ENCODE results near the gene ELAVL1.

The ELAVL1 gene

DNA sequence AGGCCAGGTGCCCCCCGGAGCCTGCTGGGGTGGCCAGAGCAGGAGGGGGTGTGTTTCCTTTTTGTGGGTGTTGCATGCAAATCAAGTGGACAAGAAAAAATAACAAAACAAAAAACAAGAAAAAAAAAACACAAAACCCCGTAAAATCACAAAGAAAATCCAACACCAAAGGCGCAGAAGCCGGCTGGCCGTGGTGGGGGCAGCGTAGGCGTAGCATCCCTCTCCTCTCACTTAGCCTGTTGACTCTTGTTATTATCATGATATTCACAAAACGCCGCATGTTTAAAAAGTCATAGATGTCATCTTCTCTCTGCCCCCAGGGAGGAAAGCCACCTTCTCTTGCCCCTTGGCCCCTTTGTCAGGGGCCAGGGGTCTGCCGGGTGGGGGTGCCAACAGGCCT is 91.8 kb downstream of the ELAVL1 start:
- no peak overlapping the region for H2AFZ ChIP-seq (ENCODE audit: low read length, unreplicated experiment)
- H3K4me3 ChIP-seq (ENCODE audit: low read depth, low read length), result no peak overlapping the region
- H3K27ac ChIP-seq (ENCODE audit: low read depth, low read length), result no peak overlapping the region
- no peaks in the 10 kb centered on the region for H3K36me3 ChIP-seq (ENCODE audit: insufficient read depth, low read length)
- no peaks in the 10 kb centered on the region for H3K79me2 ChIP-seq (ENCODE audit: control insufficient read depth, insufficient read depth, low read length, unreplicated experiment)
- H3K4me1 ChIP-seq (ENCODE audit: control insufficient read depth, insufficient read depth, low read length, unreplicated experiment), result no peaks in the 10 kb centered on the region
- H3K27me3 ChIP-seq (ENCODE audit: insufficient read depth, low read length), result no peaks in the 10 kb centered on the region

DNA sequence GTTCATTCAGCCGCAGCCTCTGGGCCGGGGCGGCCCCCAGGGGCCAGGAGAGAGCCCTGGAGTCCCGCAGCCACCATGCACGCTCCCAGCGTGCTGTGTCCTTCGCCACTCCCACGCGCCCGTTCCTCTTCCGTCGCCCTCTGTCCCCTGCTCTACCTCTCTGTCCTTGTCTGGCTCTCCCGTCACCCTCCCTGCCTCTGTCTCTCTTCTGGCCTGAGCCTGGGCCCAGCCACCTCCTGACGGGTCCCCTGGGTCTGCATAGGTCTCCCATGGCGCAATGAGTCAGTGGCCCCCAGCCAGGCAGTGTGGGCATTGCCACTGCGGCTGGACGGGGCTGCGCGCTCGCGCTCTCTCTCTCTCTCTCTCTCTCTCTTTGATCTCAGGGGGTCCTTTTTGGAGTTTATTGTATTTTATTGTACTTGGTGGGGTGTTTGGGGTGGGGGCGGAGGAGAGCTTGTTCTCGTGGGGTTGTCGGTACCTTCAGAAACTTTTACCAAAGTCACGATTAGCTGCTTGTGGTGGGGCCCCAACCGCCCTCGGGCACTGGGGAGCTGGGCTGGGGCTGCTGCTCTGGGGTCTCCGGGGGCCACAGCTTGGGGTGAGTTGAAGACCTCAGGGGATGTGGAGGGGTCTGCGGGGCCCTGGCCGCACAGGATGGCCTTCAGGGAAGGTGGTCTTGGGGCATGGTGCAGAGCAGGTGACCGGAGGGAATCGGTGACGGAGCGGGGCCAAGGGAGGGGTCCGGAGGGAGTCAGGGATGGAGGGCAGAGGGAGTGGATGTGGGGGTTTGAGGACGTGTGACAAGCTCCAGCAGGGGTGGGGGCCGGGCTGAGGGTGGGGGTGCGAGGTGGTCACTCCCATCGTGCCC is 92.5 kb downstream of the ELAVL1 start:
- no peak overlapping the region for H3K4me3 ChIP-seq (ENCODE audit: low read depth, low read length)
- H2AFZ ChIP-seq (ENCODE audit: low read length, unreplicated experiment), result no peak overlapping the region
- H3K36me3 ChIP-seq (ENCODE audit: insufficient read depth, low read length), result no peaks in the 10 kb centered on the region
- no peaks in the 10 kb centered on the region for H3K27me3 ChIP-seq (ENCODE audit: insufficient read depth, low read length)
- no peaks in the 10 kb centered on the region for H3K79me2 ChIP-seq (ENCODE audit: control insufficient read depth, insufficient read depth, low read length, unreplicated experiment)
- H3K27ac ChIP-seq (ENCODE audit: low read depth, low read length), result no peak overlapping the region
- no peaks in the 10 kb centered on the region for H3K4me1 ChIP-seq (ENCODE audit: control insufficient read depth, insufficient read depth, low read length, unreplicated experiment)

DNA sequence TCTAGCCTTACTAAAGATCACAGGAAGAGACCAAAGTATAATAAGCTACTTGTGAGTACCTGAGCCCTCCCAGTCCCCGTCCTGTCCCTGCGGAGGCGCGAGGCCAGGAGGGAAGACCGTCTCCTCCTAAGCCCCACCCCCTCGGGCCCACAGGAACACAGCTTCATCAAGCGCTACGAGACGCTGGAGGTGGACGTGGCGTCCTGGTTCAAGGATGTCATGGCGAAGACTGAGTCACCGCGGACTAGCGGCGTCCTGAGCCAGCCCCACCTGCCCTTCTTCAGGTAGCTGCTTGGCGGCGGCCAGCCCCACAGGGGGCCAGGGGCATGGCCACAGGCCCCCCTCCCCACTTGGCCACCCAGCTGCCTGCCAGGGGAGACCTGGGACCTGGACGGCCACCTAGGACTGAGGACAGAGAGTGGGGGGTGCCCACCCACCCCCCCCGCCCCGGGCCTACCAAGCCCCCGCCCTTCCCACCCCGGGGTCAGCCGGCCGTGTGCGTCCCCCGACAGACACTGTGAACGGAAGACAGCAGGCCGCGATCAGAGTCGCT is 93.2 kb downstream of the ELAVL1 start:
- Histone ChIP-seq H3K4me1 (ENCODE audit: control insufficient read depth, insufficient read depth, low read length, unreplicated experiment) (no peaks in the 10 kb centered on the region), H3K27me3 (ENCODE audit: insufficient read depth, low read length) (no peaks in the 10 kb centered on the region)

DNA sequence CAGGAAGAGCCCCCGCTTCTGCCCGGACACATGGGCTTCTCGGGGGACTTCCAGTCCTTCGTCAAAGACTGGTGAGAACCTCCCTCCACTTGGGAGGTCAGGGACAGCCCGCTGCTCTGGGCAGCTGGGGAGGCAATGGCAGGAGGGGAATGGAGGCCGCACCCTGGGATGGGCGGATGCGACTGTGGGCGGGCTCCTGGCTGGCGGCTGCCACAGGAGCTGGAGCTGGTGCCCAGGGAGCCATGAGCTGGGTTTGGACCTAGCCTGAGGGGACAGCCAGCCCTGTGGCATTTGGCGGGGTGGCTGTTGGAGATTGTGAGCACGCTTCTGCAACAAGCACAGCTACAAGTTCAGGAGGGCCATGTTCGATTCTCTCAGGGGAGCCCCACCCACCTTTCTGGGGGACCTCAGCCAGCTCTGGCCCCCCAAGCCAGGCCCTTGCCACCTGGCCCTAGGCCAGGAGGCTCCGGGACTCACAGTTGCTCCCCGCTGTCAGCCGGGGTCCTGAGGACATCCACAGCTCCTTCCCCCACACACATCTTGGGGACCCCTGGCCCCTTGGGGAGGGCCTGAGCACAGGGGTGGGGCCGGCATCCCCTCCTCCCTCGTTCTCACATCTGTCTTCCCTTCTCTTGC is 93.8 kb downstream of the ELAVL1 start:
- no peaks in the 10 kb centered on the region for H3K79me2 ChIP-seq (ENCODE audit: control insufficient read depth, insufficient read depth, low read length, unreplicated experiment)
- no peak overlapping the region for H3K4me3 ChIP-seq (ENCODE audit: low read depth, low read length)
- no peak overlapping the region for H3K27ac ChIP-seq (ENCODE audit: low read depth, low read length)
- H3K27me3 ChIP-seq (ENCODE audit: insufficient read depth, low read length), result no peaks in the 10 kb centered on the region
- no peaks in the 10 kb centered on the region for H3K4me1 ChIP-seq (ENCODE audit: control insufficient read depth, insufficient read depth, low read length, unreplicated experiment)
- H2AFZ ChIP-seq (ENCODE audit: low read length, unreplicated experiment), result no peak overlapping the region
- H3K36me3 ChIP-seq (ENCODE audit: insufficient read depth, low read length), result no peaks in the 10 kb centered on the region

More for the DNA sequence above, 93.2 kb downstream of the ELAVL1 start:
- Histone ChIP-seq H3K4me3 (ENCODE audit: low read depth, low read length) (no peak overlapping the region), H3K36me3 (ENCODE audit: insufficient read depth, low read length) (no peaks in the 10 kb centered on the region), H3K79me2 (ENCODE audit: control insufficient read depth, insufficient read depth, low read length, unreplicated experiment) (no peaks in the 10 kb centered on the region), H3K27ac (ENCODE audit: low read depth, low read length) (no peak overlapping the region), H2AFZ (ENCODE audit: low read length, unreplicated experiment) (no peak overlapping the region)

DNA sequence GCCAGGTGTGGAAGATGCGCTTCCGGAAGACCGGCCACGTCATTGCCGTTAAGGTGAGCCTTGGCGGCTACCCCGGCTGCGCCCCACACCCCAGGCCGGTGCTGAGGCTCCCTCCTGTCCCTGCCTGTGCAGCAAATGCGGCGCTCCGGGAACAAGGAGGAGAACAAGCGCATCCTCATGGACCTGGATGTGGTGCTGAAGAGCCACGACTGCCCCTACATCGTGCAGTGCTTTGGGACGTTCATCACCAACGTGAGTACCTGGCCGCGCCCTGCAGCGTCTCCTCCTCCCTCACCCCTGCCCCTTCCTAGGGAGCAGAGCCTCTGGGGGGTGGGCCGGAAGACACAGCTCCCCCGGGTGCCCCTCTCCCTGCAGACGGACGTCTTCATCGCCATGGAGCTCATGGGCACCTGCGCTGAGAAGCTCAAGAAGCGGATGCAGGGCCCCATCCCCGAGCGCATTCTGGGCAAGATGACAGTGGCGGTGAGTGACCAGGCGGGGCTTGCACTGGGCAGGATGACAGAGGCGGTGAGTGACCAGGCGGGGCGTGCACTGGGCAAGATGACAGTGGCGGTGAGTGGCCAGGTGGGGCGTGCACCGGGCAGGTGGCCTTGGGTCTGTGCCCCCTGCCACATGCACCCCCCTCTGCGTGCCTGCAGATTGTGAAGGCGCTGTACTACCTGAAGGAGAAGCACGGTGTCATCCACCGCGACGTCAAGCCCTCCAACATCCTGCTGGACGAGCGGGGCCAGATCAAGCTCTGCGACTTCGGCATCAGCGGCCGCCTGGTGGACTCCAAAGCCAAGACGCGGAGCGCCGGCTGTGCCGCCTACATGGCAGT is 94.9 kb downstream of the ELAVL1 start:
- Histone ChIP-seq H3K4me3 (ENCODE audit: low read depth, low read length) (no peak overlapping the region), H3K79me2 (ENCODE audit: control insufficient read depth, insufficient read depth, low read length, unreplicated experiment) (peaks cover 6% of the 10 kb centered on the region), H3K4me1 (ENCODE audit: control insufficient read depth, insufficient read depth, low read length, unreplicated experiment) (no peaks in the 10 kb centered on the region), H2AFZ (ENCODE audit: low read length, unreplicated experiment) (no peak overlapping the region), H3K27ac (ENCODE audit: low read depth, low read length) (no peak overlapping the region), H3K27me3 (ENCODE audit: insufficient read depth, low read length) (no peaks in the 10 kb centered on the region), H3K36me3 (ENCODE audit: insufficient read depth, low read length) (no peaks in the 10 kb centered on the region)

DNA sequence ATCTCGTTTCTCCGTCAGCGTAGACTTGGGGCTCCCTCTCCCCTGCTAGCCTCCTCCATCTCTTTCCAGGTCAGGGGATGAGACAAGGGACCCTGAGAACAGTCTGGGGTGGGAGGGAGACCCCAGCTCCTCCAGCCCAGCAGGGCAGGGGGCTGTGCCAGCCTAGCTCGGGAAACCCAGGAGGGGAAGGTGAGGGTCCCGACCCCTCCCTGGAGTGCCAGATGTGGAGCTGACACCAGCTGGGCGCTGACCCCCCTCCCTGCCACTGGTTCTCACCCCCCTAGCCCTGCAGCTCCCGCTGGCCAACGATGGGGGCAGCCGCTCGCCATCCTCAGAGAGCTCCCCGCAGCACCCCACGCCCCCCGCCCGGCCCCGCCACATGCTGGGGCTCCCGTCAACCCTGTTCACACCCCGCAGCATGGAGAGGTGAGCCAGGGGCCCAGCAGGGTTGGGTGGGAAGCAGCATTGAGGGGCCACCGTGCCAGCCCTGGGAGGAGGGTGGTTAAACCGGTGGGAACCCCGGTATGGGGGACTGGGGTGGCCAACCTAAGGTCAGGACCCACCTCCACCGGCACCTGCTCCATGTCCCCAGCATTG is 95.9 kb downstream of the ELAVL1 start:
- no peak overlapping the region for H3K27ac ChIP-seq (ENCODE audit: low read depth, low read length)
- no peaks in the 10 kb centered on the region for H3K36me3 ChIP-seq (ENCODE audit: insufficient read depth, low read length)
- H3K4me3 ChIP-seq (ENCODE audit: low read depth, low read length), result no peak overlapping the region
- H3K79me2 ChIP-seq (ENCODE audit: control insufficient read depth, insufficient read depth, low read length, unreplicated experiment), result peaks cover 16% of the 10 kb centered on the region
- no peak overlapping the region for H2AFZ ChIP-seq (ENCODE audit: low read length, unreplicated experiment)
- peaks cover 8% of the 10 kb centered on the region for H3K4me1 ChIP-seq (ENCODE audit: control insufficient read depth, insufficient read depth, low read length, unreplicated experiment)
- H3K27me3 ChIP-seq (ENCODE audit: insufficient read depth, low read length), result no peaks in the 10 kb centered on the region

DNA sequence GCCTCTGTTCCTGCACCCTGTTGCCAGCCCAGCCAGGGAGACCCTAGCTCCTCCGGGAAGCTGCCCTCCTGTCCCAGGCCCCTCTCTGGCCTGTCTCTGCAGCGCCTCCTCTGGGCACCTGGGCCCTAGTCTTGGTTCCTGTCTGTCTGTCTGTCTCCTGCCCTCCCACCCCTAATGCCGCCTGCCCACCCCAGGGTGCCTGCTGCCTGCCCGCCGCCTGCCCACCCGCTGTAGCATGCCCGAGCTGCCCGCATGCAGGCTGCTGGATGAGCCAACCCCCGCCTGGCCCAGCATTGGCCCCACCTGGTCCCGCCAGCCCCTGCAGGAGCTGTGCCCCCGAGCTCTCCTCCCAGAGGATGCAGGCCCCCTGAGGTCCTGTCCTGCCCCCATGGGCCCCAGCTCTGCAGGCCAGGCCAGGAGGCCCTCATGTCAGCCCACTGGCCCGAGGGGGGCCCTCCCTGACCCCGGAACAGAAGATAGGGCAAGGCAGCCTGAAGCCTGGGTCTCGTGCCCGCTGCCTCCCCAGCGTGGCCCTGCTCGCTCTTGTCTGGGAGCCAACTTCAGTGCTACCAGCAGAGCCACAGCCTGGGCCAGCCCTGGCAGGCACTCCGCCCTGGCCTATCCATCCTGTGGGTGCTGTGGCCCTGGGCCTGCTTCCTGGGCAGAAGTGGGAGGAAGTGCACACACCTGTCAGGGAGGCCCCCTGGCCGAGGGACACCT is 96.5 kb downstream of the ELAVL1 start:
- no peaks in the 10 kb centered on the region for H3K27me3 ChIP-seq (ENCODE audit: insufficient read depth, low read length)
- H3K36me3 ChIP-seq (ENCODE audit: insufficient read depth, low read length), result no peaks in the 10 kb centered on the region
- no peak overlapping the region for H3K27ac ChIP-seq (ENCODE audit: low read depth, low read length)
- H2AFZ ChIP-seq (ENCODE audit: low read length, unreplicated experiment), result no peak overlapping the region
- no peak overlapping the region for H3K4me3 ChIP-seq (ENCODE audit: low read depth, low read length)
- H3K4me1 ChIP-seq (ENCODE audit: control insufficient read depth, insufficient read depth, low read length, unreplicated experiment), result peaks cover 8% of the 10 kb centered on the region
- H3K79me2 ChIP-seq (ENCODE audit: control insufficient read depth, insufficient read depth, low read length, unreplicated experiment), result peaks cover 21% of the 10 kb centered on the region
